Esophagus (tissue), 2 donors: ENCODE measurements around the gene CACNA2D3. TPM values are rescaled to one million over a fixed set of nuclear protein-coding genes. Genes with fewer than 3 reads are reported as not detected.

Experiments used
- H3K27ac ChIP-seq, 2 donors: one replicate each; pipeline ENCODE4 v1.5.1; 2013; ENCODE audit warnings: low read depth in 2 of 2, mild to moderate bottlenecking in 2 of 2, inconsistent platforms in 1 of 2, low read length in 1 of 2, moderate library complexity in 1 of 2
- H3K27me3 ChIP-seq, 2 donors: one replicate each; pipeline ENCODE4 v1.6.1; 2013; ENCODE audit warnings: low read length in 2 of 2, control low read depth in 1 of 2, mild to moderate bottlenecking in 1 of 2; ENCODE audit not compliant: insufficient read depth in 2 of 2, control insufficient read depth in 1 of 2
- H3K36me3 ChIP-seq, 2 donors: one replicate each; pipeline ENCODE4 v1.6.1; 2013; ENCODE audit warnings: low read length in 1 of 2; ENCODE audit not compliant: control insufficient read depth in 2 of 2, insufficient read depth in 2 of 2
- H3K4me1 ChIP-seq, 2 donors: one replicate each; pipeline ENCODE4 v1.6.1; 2013; ENCODE audit warnings: low read length in 1 of 2; ENCODE audit not compliant: control insufficient read depth in 2 of 2, insufficient read depth in 2 of 2
- H3K4me3 ChIP-seq, 2 donors: one replicate each; pipeline ENCODE4 v1.5.1; 2013; ENCODE audit warnings: low read length in 2 of 2, mild to moderate bottlenecking in 2 of 2, low read depth in 1 of 2, moderate library complexity in 1 of 2
- H3K9me3 ChIP-seq, 2 donors: one replicate each; pipeline ENCODE4 v1.6.1; 2013; ENCODE audit warnings: mild to moderate bottlenecking in 2 of 2, low read depth in 1 of 2, low read length in 1 of 2, moderate library complexity in 1 of 2; ENCODE audit not compliant: control insufficient read depth in 2 of 2, insufficient read depth in 1 of 2
- WGBS, 2 donors: extraction: QIAGEN DNeasy Blood & Tissue Kit; methylation state at CpG; one replicate each; pipeline ENCODE4 v1.1.7; 2013; 5-methylcytosine and 5-hydroxymethylcytosine counted together
- polyA plus RNA-seq, 2 donors: library from polyadenylated mRNA; stranded (reverse); fragments of 200-250 nt; gene quantifications; one replicate each; pipeline ENCODE4 v1.2.3, GENCODE V29; 2013
- donor health status: healthy with polysubstance abuse.
- donor health status: Bipolar disorder and iron deficiency.

The CACNA2D3 gene
- polyA plus RNA-seq, 2 donors = 1.7 to 1.8 TPM

DNA sequence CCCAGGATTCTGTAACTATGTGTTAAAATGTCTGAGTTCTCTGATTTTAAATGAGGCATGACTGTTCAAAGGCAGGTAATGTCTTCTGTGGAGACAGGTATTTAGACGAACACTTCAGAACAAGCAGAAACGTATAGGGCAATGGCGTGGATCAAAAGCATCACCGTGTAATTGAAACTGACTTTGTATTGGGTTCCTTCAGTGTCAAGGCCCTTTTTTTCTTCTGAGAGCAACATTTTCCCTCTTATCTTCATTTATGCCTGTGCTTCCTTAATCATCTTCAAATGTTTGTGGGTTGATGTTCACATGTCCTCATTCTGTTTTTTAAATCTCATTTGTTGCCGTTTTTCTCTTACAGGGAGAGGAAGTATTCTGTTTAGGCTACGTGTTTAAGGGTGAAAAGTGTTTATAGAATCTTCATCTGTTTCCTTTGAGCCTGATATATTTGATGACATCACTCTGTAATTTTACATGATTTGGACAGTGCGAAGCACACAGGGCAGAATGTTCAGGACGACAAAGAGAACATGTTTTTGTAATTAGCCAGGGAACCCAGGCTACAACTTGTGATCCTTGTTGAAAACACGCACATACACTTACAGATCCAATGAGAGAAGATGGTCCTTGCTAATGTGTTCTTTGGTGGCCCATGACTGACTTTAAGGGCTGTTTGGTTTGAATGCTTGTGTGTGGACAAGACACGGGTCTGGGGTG is 609.5 kb downstream of the CACNA2D3 start:
- no peak overlapping the region for H3K27ac ChIP-seq
- 55 to 67% methylated on average over 10 of the region's 10 CpGs for WGBS, 2 donors

DNA sequence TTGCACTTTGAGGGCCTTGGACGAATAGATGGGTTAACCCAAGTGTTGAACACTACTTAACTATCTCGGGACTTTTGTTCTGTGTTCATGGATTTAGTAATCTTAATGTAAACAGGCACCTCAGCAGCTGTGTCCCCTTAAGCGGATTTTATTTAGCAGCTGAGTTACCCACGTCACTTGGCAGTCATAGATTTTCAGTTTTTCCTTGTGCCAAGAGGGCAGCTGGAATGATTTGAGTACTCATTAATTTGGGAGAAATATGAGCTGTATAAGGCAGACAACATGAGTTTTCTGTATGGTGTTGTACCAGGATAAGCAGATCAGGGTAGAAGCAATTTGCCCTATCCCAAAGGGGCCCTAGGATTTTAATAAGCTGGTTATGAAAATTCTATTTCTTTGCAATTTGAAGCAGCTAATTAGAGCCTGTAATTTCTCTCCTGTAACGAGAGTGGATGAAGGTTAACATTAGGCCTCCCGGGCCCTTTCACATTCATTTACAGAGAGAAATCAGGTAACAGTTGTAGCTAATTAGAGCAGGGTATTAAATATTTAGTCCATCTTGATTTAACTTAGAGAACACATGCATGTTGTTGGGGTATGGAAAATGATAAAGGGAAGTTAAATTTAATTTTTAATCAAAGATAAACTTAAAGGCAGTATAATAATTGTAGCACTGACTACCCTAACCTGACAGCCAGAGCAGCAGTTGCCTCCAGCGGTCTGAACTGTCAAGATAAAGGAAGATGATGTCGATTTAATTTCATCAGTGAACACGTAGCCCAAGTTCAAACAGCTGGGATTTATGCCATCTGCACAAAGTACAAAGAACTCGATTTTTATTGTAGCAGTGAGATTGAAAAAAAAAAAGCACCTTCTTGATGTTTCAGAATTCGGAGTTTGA is 611.0 kb downstream of the CACNA2D3 start:
- 44 to 47% methylated on average over 11 of the region's 11 CpGs for WGBS, 2 donors
- no peak overlapping the region for H3K27ac ChIP-seq

More for the DNA sequence above, 609.5 kb downstream of the CACNA2D3 start:
- Histone ChIP-seq H3K9me3 (no peaks in the 10 kb centered on the region), H3K4me1 (no peaks in the 10 kb centered on the region), H3K36me3 (no peaks in the 10 kb centered on the region), H3K4me3 (no peak overlapping the region), H3K27me3 (no peaks in the 10 kb centered on the region)

DNA sequence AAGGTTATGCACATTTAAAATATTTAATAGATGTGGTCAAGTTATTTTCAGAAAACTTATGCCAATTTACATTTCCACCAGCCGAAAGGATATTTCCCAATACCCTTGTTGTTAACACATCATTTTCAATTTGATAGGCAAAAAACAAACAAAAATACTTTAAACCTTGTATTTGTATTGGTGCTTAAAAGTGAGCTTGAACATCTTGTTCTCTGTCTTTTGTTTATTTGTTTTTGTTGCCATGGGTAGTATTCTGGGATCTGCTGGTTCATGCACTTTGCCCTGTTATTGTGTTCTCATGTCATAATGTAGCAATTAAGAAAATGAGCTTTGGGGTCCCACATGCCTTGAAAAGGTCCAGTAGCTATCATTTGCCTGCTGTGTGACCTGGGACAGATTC is 614.1 kb downstream of the CACNA2D3 start:
- Histone ChIP-seq H3K36me3 (no peaks in the 10 kb centered on the region), H3K4me3 (no peak overlapping the region), H3K27me3 (no peaks in the 10 kb centered on the region), H3K4me1 (no peaks in the 10 kb centered on the region), H3K27ac (no peak overlapping the region), H3K9me3 (no peaks in the 10 kb centered on the region)
- WGBS, 2 donors = 53 to 58% methylated on average over 1 of the region's 1 CpG

More for the DNA sequence above, 611.0 kb downstream of the CACNA2D3 start:
- Histone ChIP-seq H3K9me3 (no peaks in the 10 kb centered on the region), H3K4me1 (no peaks in the 10 kb centered on the region), H3K36me3 (no peaks in the 10 kb centered on the region), H3K27me3 (no peaks in the 10 kb centered on the region), H3K4me3 (no peak overlapping the region)

DNA sequence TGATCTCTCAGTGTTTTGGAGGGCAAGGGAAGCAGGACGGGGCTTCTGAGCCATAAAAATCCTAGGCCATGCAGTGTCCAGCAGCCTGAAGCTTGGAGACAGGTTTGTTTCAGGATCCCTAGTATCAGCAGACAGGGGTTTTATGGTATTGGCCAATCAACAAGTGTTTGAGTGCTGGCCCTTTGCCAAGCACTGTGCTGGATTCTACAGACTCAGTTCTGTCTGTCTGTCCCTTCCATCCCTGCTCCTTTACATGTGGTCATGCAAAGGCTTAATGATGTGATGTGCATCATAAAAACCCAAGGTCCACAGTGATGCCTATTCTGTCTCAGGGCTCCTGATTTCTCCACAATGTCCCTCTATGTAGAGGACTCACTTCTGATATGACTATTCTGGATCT is 621.4 kb downstream of the CACNA2D3 start:
- 75 to 77% methylated on average over 1 of the region's 1 CpG for WGBS, 2 donors
- Histone ChIP-seq H3K4me1 (no peaks in the 10 kb centered on the region), H3K27ac (no peak overlapping the region), H3K27me3 (no peaks in the 10 kb centered on the region), H3K4me3 (no peak overlapping the region), H3K36me3 (no peaks in the 10 kb centered on the region), H3K9me3 (no peaks in the 10 kb centered on the region)

DNA sequence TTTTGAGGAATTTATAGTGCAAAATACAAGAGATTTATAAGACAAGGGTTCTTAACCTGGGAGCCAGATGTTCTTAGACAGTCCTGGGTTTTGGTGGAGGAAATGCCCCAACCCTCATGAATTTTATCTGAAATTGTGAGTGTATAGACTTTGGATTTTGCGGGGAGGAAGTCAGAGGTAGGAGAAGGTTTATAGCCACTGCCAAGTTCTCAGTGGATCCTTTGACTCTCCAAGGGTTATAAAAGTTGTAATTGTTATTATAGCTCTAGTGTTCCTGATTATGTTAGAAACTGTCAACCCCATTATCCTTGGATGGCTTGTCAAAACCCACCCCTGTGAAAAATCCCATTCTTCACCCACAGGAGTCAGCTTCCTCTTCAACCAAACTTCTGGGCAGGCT is 621.9 kb downstream of the CACNA2D3 start:
- no peaks in the 10 kb centered on the region for H3K27me3 ChIP-seq
- H3K4me1 ChIP-seq = no peaks in the 10 kb centered on the region
- no peak overlapping the region for H3K27ac ChIP-seq
- no peaks in the 10 kb centered on the region for H3K36me3 ChIP-seq
- no peak overlapping the region for H3K4me3 ChIP-seq
- H3K9me3 ChIP-seq = no peaks in the 10 kb centered on the region
- 86 to 94% methylated on average over 1 of the region's 1 CpG for WGBS, 2 donors

DNA sequence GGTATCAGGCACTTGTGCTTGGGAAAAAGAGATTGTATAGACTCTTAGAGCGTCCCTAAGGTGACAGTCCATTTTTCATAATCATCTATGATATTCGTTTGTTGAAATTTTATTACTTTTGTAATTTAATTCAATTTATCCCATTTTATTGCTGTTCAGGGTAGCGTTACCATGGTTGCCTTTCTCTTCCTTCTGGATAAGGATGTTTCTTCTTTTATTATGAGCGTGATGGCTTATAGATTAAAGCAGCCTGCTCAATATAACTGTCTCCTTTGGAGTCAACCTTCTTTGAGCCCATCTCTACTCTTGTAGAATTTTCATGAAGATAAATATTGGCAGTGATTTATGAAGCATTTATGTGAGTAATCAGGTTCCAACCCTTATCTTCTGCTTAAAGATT is 623.5 kb downstream of the CACNA2D3 start:
- Histone ChIP-seq H3K27me3 (no peaks in the 10 kb centered on the region), H3K9me3 (no peaks in the 10 kb centered on the region), H3K4me1 (no peaks in the 10 kb centered on the region), H3K4me3 (no peak overlapping the region), H3K36me3 (no peaks in the 10 kb centered on the region), H3K27ac (no peak overlapping the region)
- WGBS, 2 donors = 79 to 89% methylated on average over 4 of the region's 4 CpGs

DNA sequence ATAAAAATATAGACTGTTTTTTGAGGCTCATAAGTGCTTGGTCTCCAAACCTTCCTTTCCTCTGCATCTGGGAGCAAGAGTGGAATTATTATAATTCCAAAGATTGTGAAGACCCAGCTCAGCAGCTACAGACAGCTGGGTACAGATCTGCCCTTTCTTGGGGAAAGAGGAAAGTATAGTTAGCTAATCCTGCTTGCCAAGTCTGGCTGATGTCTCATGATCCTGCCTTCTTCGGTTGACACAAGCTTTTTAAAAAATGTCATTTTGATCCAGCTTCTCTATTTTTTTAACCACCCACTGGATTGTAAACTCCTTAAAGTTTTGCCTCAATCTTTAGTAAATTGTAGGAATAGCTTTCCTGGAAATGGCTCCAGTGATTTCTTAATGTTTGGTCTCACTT is 624.4 kb downstream of the CACNA2D3 start:
- Histone ChIP-seq H3K27me3 (no peaks in the 10 kb centered on the region), H3K4me1 (no peaks in the 10 kb centered on the region), H3K4me3 (no peak overlapping the region), H3K9me3 (no peaks in the 10 kb centered on the region), H3K27ac (no peak overlapping the region), H3K36me3 (no peaks in the 10 kb centered on the region)
- 27 to 29% methylated on average over 1 of the region's 1 CpG for WGBS, 2 donors

DNA sequence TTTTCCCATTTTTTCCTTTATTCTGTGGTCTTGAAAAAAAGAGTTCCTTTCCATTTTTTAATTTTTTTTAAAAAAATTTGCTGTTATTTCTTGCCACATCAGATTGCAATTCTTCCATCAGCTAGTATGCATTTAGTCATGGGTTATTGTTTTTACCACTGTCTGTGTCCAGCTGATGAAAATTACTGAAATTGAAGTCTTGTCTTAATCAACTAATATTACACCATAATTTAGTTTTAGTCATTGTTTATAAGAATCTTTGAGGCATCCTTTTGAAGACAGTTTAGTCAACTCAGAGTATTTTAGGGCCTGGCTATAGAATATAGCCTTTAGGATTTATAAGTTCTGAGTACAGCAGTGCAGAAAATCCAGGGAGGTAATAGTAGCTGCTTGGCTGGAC is 633.4 kb downstream of the CACNA2D3 start:
- no peaks in the 10 kb centered on the region for H3K4me1 ChIP-seq
- no peaks in the 10 kb centered on the region for H3K27me3 ChIP-seq
- H3K36me3 ChIP-seq = no peaks in the 10 kb centered on the region
- no peak overlapping the region for H3K27ac ChIP-seq
- no peaks in the 10 kb centered on the region for H3K9me3 ChIP-seq
- H3K4me3 ChIP-seq = no peak overlapping the region

DNA sequence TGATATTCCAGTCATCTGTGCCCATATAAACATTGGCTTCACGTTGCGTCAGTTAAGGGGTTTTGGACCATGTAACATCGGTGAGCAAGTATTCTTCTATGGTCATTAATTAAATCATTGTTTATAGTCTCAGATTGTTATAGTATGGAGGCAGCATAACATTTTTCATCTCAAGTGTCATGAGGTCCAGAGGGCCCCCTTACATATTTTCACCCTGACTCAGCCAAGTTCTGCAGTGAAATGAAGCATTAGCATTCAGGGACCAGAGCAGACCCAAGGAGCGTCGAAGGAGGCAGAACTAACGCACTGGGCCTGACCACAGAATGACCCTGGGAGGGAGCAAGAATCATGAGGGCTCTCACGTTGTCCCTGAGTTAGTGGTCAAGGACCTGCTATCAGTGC is 634.0 kb downstream of the CACNA2D3 start:
- H3K36me3 ChIP-seq = no peaks in the 10 kb centered on the region
- no peak overlapping the region for H3K27ac ChIP-seq
- no peak overlapping the region for H3K4me3 ChIP-seq
- H3K27me3 ChIP-seq = no peaks in the 10 kb centered on the region
- 70 to 72% methylated on average over 7 of the region's 7 CpGs for WGBS, 2 donors
- no peaks in the 10 kb centered on the region for H3K4me1 ChIP-seq
- H3K9me3 ChIP-seq = no peaks in the 10 kb centered on the region
